ENCODE results near the gene PLEK. TPM values are rescaled to one million over a fixed set of nuclear protein-coding genes. Genes with fewer than 3 reads are reported as not detected.

PLEK gene
- total RNA-seq, 1 experiment from 2014 or later = not detected

GRCh38 chr2:68390586-68390985, 25.5 kb downstream of the PLEK start:
- Histone ChIP-seq H3K4me2 (no peak overlapping the region), H3K9me3 (ENCODE audit: insufficient read depth, low read depth) (no peaks in the 10 kb centered on the region), H3K27me3 (ENCODE audit: insufficient read depth, low read depth) (peaks cover 31% of the 10 kb centered on the region; the same call in 1 of the 2 replicates), H2AFZ (no peak overlapping the region), H4K20me1 (ENCODE audit: insufficient read depth) (no peaks in the 10 kb centered on the region), H3K4me3 (no peak overlapping the region), H3K27ac (no peak overlapping the region), H3K36me3 (ENCODE audit: low read depth) (no peaks in the 10 kb centered on the region), H3K79me2 (ENCODE audit: low read depth) (no peaks in the 10 kb centered on the region), H3K4me1 (replicated peaks; ENCODE audit: insufficient read depth) (no peaks in the 10 kb centered on the region), H3F3A (ENCODE audit: insufficient read depth, low read depth) (no peaks in the 10 kb centered on the region), H3K9me2 (ENCODE audit: insufficient read depth) (0 out of 2 replicates have a peak, but pooled peaks cover 6% of the 10 kb centered on the region)
- intact Hi-C loops (cut with micrococcal nuclease; ENCODE audit: unreplicated experiment) = no loop called here
- POLR2A ChIA-PET (ENCODE audit: unreplicated experiment) = no interaction called here
- CTCF ChIA-PET = no interaction called here
- TF ChIP-seq CTCF (conservative IDR thresholded peaks at IDR 0.05) = no peak
- TF ChIP-seq EZH2 (IDR thresholded peaks at IDR 0.05; ENCODE audit: low read depth) = no peak
- DNase-seq = no peak
- BruUV-seq (replicated peaks) = no TSS peak

GRCh38 chr2:68391099-68391498, 26.0 kb downstream of the PLEK start:
- intact Hi-C loops (cut with micrococcal nuclease; ENCODE audit: unreplicated experiment) = no loop called here
- Histone ChIP-seq H3K4me2 (no peak overlapping the region), H4K20me1 (ENCODE audit: insufficient read depth) (no peaks in the 10 kb centered on the region), H3K79me2 (ENCODE audit: low read depth) (no peaks in the 10 kb centered on the region), H3K27me3 (ENCODE audit: insufficient read depth, low read depth) (peaks cover 31% of the 10 kb centered on the region; the same call in 1 of the 2 replicates), H3K36me3 (ENCODE audit: low read depth) (no peaks in the 10 kb centered on the region), H3F3A (ENCODE audit: insufficient read depth, low read depth) (no peaks in the 10 kb centered on the region), H3K4me1 (replicated peaks; ENCODE audit: insufficient read depth) (no peaks in the 10 kb centered on the region), H3K27ac (no peak overlapping the region), H3K9me3 (ENCODE audit: insufficient read depth, low read depth) (no peaks in the 10 kb centered on the region), H3K9me2 (ENCODE audit: insufficient read depth) (0 out of 2 replicates have a peak, but pooled peaks cover 6% of the 10 kb centered on the region), H2AFZ (no peak overlapping the region), H3K4me3 (no peak overlapping the region)
- no peak for DNase-seq
- BruUV-seq (replicated peaks) = no TSS peak
- POLR2A ChIA-PET (ENCODE audit: unreplicated experiment) = no interaction called here
- no peak for TF ChIP-seq EZH2 (IDR thresholded peaks at IDR 0.05; ENCODE audit: low read depth)
- TF ChIP-seq CTCF (conservative IDR thresholded peaks at IDR 0.05) = no peak
- CTCF ChIA-PET = no interaction called here

GRCh38 chr2:68391869-68392268, 26.8 kb downstream of the PLEK start:
- no peaks in the 10 kb centered on the region for H3K9me3 ChIP-seq (ENCODE audit: insufficient read depth, low read depth)
- H3K4me3 ChIP-seq = no peak overlapping the region
- ChIA-PET CTCF (no interaction called here), POLR2A (ENCODE audit: unreplicated experiment) (no interaction called here)
- 0 out of 2 replicates have a peak, but pooled peaks cover 6% of the 10 kb centered on the region for H3K9me2 ChIP-seq (ENCODE audit: insufficient read depth)
- no TSS peak for BruUV-seq (replicated peaks)
- intact Hi-C loops (cut with micrococcal nuclease; ENCODE audit: unreplicated experiment) = no loop called here
- no peaks in the 10 kb centered on the region for H3F3A ChIP-seq (ENCODE audit: insufficient read depth, low read depth)
- H3K4me1 ChIP-seq (replicated peaks; ENCODE audit: insufficient read depth) = no peaks in the 10 kb centered on the region
- H3K27me3 ChIP-seq (ENCODE audit: insufficient read depth, low read depth) = peaks cover 36% of the 10 kb centered on the region; the same call in 1 of the 2 replicates
- H4K20me1 ChIP-seq (ENCODE audit: insufficient read depth) = no peaks in the 10 kb centered on the region
- no peak for DNase-seq
- no peak overlapping the region for H3K4me2 ChIP-seq
- TF ChIP-seq EZH2 (IDR thresholded peaks at IDR 0.05; ENCODE audit: low read depth) = no peak
- TF ChIP-seq CTCF (conservative IDR thresholded peaks at IDR 0.05) = no peak
- no peaks in the 10 kb centered on the region for H3K36me3 ChIP-seq (ENCODE audit: low read depth)
- no peak overlapping the region for H3K27ac ChIP-seq
- H3K79me2 ChIP-seq (ENCODE audit: low read depth) = no peaks in the 10 kb centered on the region
- H2AFZ ChIP-seq = no peak overlapping the region
